A549 (cell line): ENCODE measurements around the gene HSFX2. TPM values are rescaled to one million over a fixed set of nuclear protein-coding genes. Genes with fewer than 3 reads are reported as not detected.
"Not testable (repeated sequence)": the region's sequence is repeated elsewhere in the genome, so short reads cannot be mapped to it uniquely, and the experiment has no call there.

ENCODE experiments used
- ATAC-seq, 2 experiments: fragments of 200-7000 bp in 1 of 2; fragments of >200 bp in 1 of 2; cut with Nextera tagmentation in 1 of 2; cut with Tn5 transposase in 1 of 2; 3 replicates each; pipeline versions ENCODE4 v1.8.0 to v1.9.1; 2018 to 2020; ENCODE audit warnings: mild to moderate bottlenecking in 1 of 2, moderate library complexity in 1 of 2
- CTCF ChIA-PET: fragments of 300-600 bp; sonication (Branson Sonifier 250); formaldehyde crosslinking; extraction: SDS; loops from one replicate; lab custom pipeline; 2021; ENCODE audit warnings: antibody characterized with exemption, inconsistent platforms; lab: Yijun Ruan, JAX
- POLR2A ChIA-PET: fragments of 350-600 bp; formaldehyde crosslinking; extraction: SDS; loops from one replicate; lab custom pipeline; 2021; ENCODE audit warnings: antibody characterized with exemption, inconsistent platforms; lab: Yijun Ruan, JAX
- DNase-seq, 2 experiments: peaks; one replicate each; pipeline versions ENCODE4 v3.0.0 to v3.0.0-alpha.2; 2011 to 2016; ENCODE audit warnings: low read depth in 1 of 2, low spot score in 1 of 2
- FAIRE-seq: peaks from 2 replicates; lab custom pipeline; 2011; peaks lifted over from hg19 to GRCh38; lab: Jason Lieb, UNC
- H3K27ac ChIP-seq, 2 experiments: fragments of >200 bp; sonication (Bioruptor Twin); formaldehyde crosslinking; 3 replicates each; pipeline ENCODE4 v1.5.1; 2016 to 2017
- H3K4me1 ChIP-seq: fragments of >200 bp; sonication (Bioruptor Twin); formaldehyde crosslinking; 3 replicates; pipeline ENCODE4 v1.6.1; 2016
- H3K4me2 ChIP-seq: fragments of >200 bp; sonication (Bioruptor Twin); formaldehyde crosslinking; 3 replicates; pipeline ENCODE4 v1.6.1; 2016
- H3K4me3 ChIP-seq: fragments of >200 bp; sonication (Bioruptor Twin); formaldehyde crosslinking; 3 replicates; pipeline ENCODE4 v1.5.1; 2016
- H3K9me3 ChIP-seq: fragments of >200 bp; sonication (Bioruptor Twin); formaldehyde crosslinking; 3 replicates; pipeline ENCODE4 v1.6.1; 2016
- BHLHE40 ChIP-seq: IDR thresholded peaks from 2 replicates; pipeline ENCODE4 v1.6.1; 2012; ENCODE audit warnings: low read depth, low read length, inconsistent platforms
- CBX8 ChIP-seq: fragments of 200-600 bp; sonication (generic); IDR thresholded peaks from 2 replicates; pipeline ENCODE4 v1.6.1; 2016
- CEBPB ChIP-seq, 2 experiments: fragments of >200 bp in 1 of 2; sonication (Bioruptor Twin) in 1 of 2; formaldehyde crosslinking in 1 of 2; IDR thresholded peaks; 2 replicates each; pipeline ENCODE4 v1.6.1; 2012 to 2016
- FOSL2 ChIP-seq, 2 experiments: fragments of 450-650 bp in 1 of 2; fragments of >200 bp in 1 of 2; sonication (Bioruptor Twin) in 1 of 2; formaldehyde crosslinking; IDR thresholded peaks; 2 replicates each; pipeline versions ENCODE4 v1.5.0 to v1.6.1; 2016 to 2020; ENCODE audit warnings: mild to moderate bottlenecking in 1 of 2, moderate library complexity in 1 of 2
- HDAC2 ChIP-seq: fragments of 200-600 bp; sonication (generic); IDR thresholded peaks from 2 replicates; pipeline ENCODE4 v1.6.1; 2016
- NFE2L2 ChIP-seq: fragments of 150-350 bp; conservative IDR thresholded peaks from 2 replicates; pipeline ENCODE4 v1.6.1; 2014; ENCODE audit warnings: low read length
- PBX3 ChIP-seq: IDR thresholded peaks from 2 replicates; pipeline ENCODE4 v1.6.1; 2012
- PHF8 ChIP-seq: fragments of 200-600 bp; sonication (generic); IDR thresholded peaks from 2 replicates; pipeline ENCODE4 v1.6.1; 2016; ENCODE audit warnings: low read depth, mild to moderate bottlenecking, antibody characterized with exemption, moderate library complexity, borderline replicate concordance
- RCOR1 ChIP-seq: fragments of 150-350 bp; IDR thresholded peaks from 2 replicates; pipeline ENCODE4 v1.6.1; 2014; ENCODE audit warnings: antibody characterized with exemption, low read length, low read depth
- RFX5 ChIP-seq: fragments of 450-650 bp; IDR thresholded peaks from 2 replicates; pipeline ENCODE4 v1.7.1; 2014; ENCODE audit warnings: antibody characterized with exemption, mild to moderate bottlenecking, moderate library complexity
- SMC3 ChIP-seq: fragments of >200 bp; sonication (Bioruptor Twin); formaldehyde crosslinking; IDR thresholded peaks from 3 replicates; pipeline ENCODE4 v1.6.1; 2018; ENCODE audit warnings: inconsistent platforms
- SREBF2 ChIP-seq: fragments of 450-650 bp; IDR thresholded peaks from 2 replicates; pipeline ENCODE4 v1.6.1; 2014; ENCODE audit warnings: mild to moderate bottlenecking, moderate library complexity
- ZFP36 ChIP-seq: fragments of 450-650 bp; IDR thresholded peaks from 2 replicates; pipeline ENCODE4 v1.6.1; 2014; ENCODE audit warnings: borderline replicate concordance; ENCODE audit not compliant: partially characterized antibody
- ZNF302 ChIP-seq: fragments of 250-450 bp; sonication (Bioruptor Pico); IDR thresholded peaks from 2 replicates; pipeline ENCODE4 v1.9.0; 2021; ENCODE audit warnings: inconsistent platforms, mild to moderate bottlenecking, moderate library complexity
- WGBS: methylation state at CpG from one replicate; pipeline ENCODE4 v1.1.6; 2017; ENCODE audit errors: missing lambda C conversion rate; 5-methylcytosine and 5-hydroxymethylcytosine counted together
- polyA minus RNA-seq: library from RNA; depleted of rRNA, polyadenylated mRNA; stranded (reverse); fragments of >200 nt; gene quantifications from 2 replicates; pipeline ENCODE4 v1.2.3, GENCODE V29; 2011; rRNA and poly(A)+ RNA removed
- polyA plus RNA-seq, 4 experiments: library from polyadenylated mRNA; depleted of rRNA in 3 of 4; stranded (reverse); fragments of >200 nt; fragmentation: RNase III in 1 of 4; extraction: RNeasy Plus Mini Kit Qiagen cat#74134 plus additional on column Dnase treatment in 1 of 4; gene quantifications; 2 replicates in 3 of 4; 3 replicates in 1 of 4; pipeline ENCODE4 v1.2.3, GENCODE V29; 2011 to 2017
- TF ChIP-seq, protein P1 (sequence below): IDR thresholded peaks from 2 replicates; pipeline ENCODE4 v1.6.1; 2012; ENCODE audit warnings: low read depth, borderline replicate concordance
- TF ChIP-seq, protein P2 (sequence below): fragments of 450-650 bp; IDR thresholded peaks from 2 replicates; pipeline ENCODE4 v1.6.1; 2014; ENCODE audit warnings: antibody characterized with exemption
- TF ChIP-seq, protein P3 (sequence below): fragments of 250-450 bp; sonication (Bioruptor Pico); IDR thresholded peaks from 2 replicates; pipeline ENCODE4 v1.5.0; 2021; ENCODE audit warnings: mild to moderate bottlenecking, moderate library complexity, borderline replicate concordance

Gene HSFX2
- not detected in 2 replicates for polyA plus RNA-seq (2011; rRNA removed)
- 0.11 and 0.35 TPM in 2 replicates for polyA plus RNA-seq (2012; cell fraction: cytosol; rRNA removed)
- polyA plus RNA-seq (2012; cell fraction: nucleus; rRNA removed): 0.18 and 0.91 TPM in 2 replicates
- 0.08 to 0.18 TPM (median 0.10 TPM) in 3 replicates for polyA plus RNA-seq (2017; fragmentation: RNase III; extraction: RNeasy Plus Mini Kit Qiagen cat#74134 plus additional on column Dnase treatment)
- 0.44 TPM in 1 of 2 replicates, not detected in the other for polyA minus RNA-seq

DNA sequence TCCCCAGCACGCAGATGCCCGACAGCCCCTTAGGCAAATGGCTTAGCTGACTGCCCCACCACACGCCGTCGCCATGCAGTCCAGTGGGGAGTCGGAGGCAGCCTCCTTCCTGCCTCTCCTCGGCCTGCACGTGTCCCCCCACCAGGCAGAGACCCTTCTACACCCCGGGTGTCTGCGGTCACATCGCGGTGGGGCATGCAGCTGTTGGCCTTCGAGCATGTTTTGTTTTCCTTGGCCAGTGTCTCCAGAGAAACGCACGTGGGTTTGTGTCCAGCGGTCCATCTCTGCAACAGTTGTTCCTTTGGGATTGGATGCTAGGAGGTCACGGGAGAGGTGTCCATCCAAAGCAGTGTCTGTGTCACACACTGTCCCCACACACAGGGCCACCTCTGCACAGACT is at the start of gene HSFX2:
TSS of gene HSFX2 (minus strand) at position 101 of the 400 bp plus-strand sequence. CDS start 614 bp downstream, outside the sequence.
- H3K9me3 ChIP-seq, H3K4me3 ChIP-seq, CTCF ChIA-PET, FAIRE-seq, POLR2A ChIA-PET, ATAC-seq, H3K4me2 ChIP-seq, H3K4me1 ChIP-seq, DNase-seq, H3K27ac ChIP-seq: not testable (repeated sequence)
- WGBS: no CpG with 5 or more reads among the region's 17 CpGs

DNA sequence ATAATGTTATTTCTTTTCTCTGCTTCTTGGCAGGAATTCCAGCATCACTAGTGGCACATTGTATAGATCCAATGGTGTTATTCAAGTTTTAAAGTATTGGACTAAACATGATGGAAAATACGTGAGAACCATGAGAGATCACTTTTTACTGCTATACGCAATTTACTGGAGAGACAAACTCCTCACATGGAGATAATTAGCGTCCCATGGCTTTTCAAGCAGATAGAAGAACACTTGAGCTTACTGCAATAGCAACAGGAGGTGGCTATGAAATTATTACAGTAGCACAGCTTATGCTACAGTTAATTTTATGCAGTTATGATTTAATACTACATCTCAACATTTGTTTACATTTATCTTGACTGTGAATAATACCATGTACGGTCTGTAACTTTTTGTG is 48.4 kb upstream of the HSFX2 start:
- Histone ChIP-seq H3K27ac (no peak overlapping the region), H3K9me3 (no peaks in the 10 kb centered on the region), H3K4me3 (no peak overlapping the region), H3K4me2 (no peak overlapping the region), H3K4me1 (no peaks in the 10 kb centered on the region)
- CTCF ChIA-PET: interaction anchor here (0.6 kb wide), 1 partner anchor 1263 kb away, joined by 3 read pairs; no protein-coding TSS in a partner anchor
- no peak for TF ChIP-seq HDAC2
- TF ChIP-seq PBX3: no peak
- TF ChIP-seq ZFP36: no peak
- TF ChIP-seq, protein P1, sequence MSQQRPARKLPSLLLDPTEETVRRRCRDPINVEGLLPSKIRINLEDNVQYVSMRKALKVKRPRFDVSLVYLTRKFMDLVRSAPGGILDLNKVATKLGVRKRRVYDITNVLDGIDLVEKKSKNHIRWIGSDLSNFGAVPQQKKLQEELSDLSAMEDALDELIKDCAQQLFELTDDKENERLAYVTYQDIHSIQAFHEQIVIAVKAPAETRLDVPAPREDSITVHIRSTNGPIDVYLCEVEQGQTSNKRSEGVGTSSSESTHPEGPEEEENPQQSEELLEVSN: no peak
- TF ChIP-seq ZNF302 (CRISPR knock-in tag): no peak
- DNase-seq (no peak), ATAC-seq (no peak), FAIRE-seq (no peak)
- WGBS: 32% methylated on average over 4 of the region's 4 CpGs
- POLR2A ChIA-PET: no interaction called here

GRCh38 chrX:149641835-149642234 is 46.7 kb upstream of the HSFX2 start:
- H3K9me3 ChIP-seq: no peaks in the 10 kb centered on the region
- TF ChIP-seq, protein P2, sequence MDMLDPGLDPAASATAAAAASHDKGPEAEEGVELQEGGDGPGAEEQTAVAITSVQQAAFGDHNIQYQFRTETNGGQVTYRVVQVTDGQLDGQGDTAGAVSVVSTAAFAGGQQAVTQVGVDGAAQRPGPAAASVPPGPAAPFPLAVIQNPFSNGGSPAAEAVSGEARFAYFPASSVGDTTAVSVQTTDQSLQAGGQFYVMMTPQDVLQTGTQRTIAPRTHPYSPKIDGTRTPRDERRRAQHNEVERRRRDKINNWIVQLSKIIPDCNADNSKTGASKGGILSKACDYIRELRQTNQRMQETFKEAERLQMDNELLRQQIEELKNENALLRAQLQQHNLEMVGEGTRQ: no peak
- TF ChIP-seq FOSL2 (IDR thresholded peaks at IDR 0.05) (no peak), FOSL2 (CRISPR knock-in tag; IDR thresholded peaks at IDR 0.05) (no peak), CEBPB (IDR thresholded peaks at IDR 0.05) (no peak), SMC3 (no peak), RFX5 (no peak), ZFP36 (no peak), CBX8 (no peak), SREBF2 (no peak), NFE2L2 (no peak), RCOR1 (no peak), PHF8 (no peak), BHLHE40 (no peak)
- TF ChIP-seq, protein P3, sequence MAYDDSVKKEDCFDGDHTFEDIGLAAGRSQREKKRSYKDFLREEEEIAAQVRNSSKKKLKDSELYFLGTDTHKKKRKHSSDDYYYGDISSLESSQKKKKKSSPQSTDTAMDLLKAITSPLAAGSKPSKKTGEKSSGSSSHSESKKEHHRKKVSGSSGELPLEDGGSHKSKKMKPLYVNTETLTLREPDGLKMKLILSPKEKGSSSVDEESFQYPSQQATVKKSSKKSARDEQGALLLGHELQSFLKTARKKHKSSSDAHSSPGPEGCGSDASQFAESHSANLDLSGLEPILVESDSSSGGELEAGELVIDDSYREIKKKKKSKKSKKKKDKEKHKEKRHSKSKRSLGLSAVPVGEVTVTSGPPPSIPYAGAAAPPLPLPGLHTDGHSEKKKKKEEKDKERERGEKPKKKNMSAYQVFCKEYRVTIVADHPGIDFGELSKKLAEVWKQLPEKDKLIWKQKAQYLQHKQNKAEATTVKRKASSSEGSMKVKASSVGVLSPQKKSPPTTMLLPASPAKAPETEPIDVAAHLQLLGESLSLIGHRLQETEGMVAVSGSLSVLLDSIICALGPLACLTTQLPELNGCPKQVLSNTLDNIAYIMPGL: no peak
- no peak overlapping the region for H3K4me3 ChIP-seq
- H3K4me1 ChIP-seq: no peaks in the 10 kb centered on the region
- no peak overlapping the region for H3K27ac ChIP-seq
- ChIA-PET POLR2A (no interaction called here), CTCF (no interaction called here)
- DNase-seq: no peak
- H3K4me2 ChIP-seq: no peak overlapping the region
- WGBS: 2% methylated on average over 2 of the region's 2 CpGs
- peak; percentile 36 for FAIRE-seq
- ATAC-seq: no peak
